MV-4-11 (cell line): ENCODE results near the gene SLC35G4.
"Not testable (repeated sequence)": the region's sequence is repeated elsewhere in the genome, so short reads cannot be mapped to it uniquely, and the experiment has no call there.

ENCODE experiments used
- DNase-seq: peaks from one replicate; lab custom pipeline; 2025; lab: John Stamatoyannopoulos, UW

The SLC35G4 gene

GRCh38 chr18:11609488-11609887 lies at the start of gene SLC35G4:
Gene SLC35G4, plus strand, starts transcription at chr18:11609596. Its CDS starts 0 bp downstream, at chr18:11609596.
- not testable (repeated sequence) for DNase-seq

GRCh38 chr18:11561293-11561692 lies 48.1 kb upstream of the SLC35G4 start:
- DNase-seq: no peak

- DNase-seq: no peak
Measured at GRCh38 chr18:11565716-11566115, 43.7 kb upstream of the SLC35G4 start.

- no peak for DNase-seq
Measured at GRCh38 chr18:11566236-11566965, 43.0 kb upstream of the SLC35G4 start.

GRCh38 chr18:11567396-11567795 lies 42.0 kb upstream of the SLC35G4 start:
- no peak for DNase-seq

- no peak for DNase-seq
Measured at GRCh38 chr18:11570073-11570588, 39.3 kb upstream of the SLC35G4 start.

GRCh38 chr18:11570769-11571412 lies 38.5 kb upstream of the SLC35G4 start:
- no peak for DNase-seq

GRCh38 chr18:11572201-11572600 lies 37.2 kb upstream of the SLC35G4 start:
- no peak for DNase-seq

GRCh38 chr18:11574545-11574944 lies 34.9 kb upstream of the SLC35G4 start:
- DNase-seq: no peak

- no peak for DNase-seq
Measured at GRCh38 chr18:11577271-11578112, 31.9 kb upstream of the SLC35G4 start.

GRCh38 chr18:11578799-11579198 lies 30.6 kb upstream of the SLC35G4 start:
- no peak for DNase-seq

- DNase-seq: no peak
Measured at GRCh38 chr18:11579916-11580315, 29.5 kb upstream of the SLC35G4 start.

- no peak for DNase-seq
Measured at GRCh38 chr18:11581286-11581685, 28.1 kb upstream of the SLC35G4 start.

GRCh38 chr18:11585596-11585995 lies 23.8 kb upstream of the SLC35G4 start:
- DNase-seq: no peak

GRCh38 chr18:11586896-11587295 lies 22.5 kb upstream of the SLC35G4 start:
- DNase-seq: no peak

- DNase-seq: no peak
Measured at GRCh38 chr18:11587432-11587831, 22.0 kb upstream of the SLC35G4 start.

GRCh38 chr18:11587846-11588245 lies 21.6 kb upstream of the SLC35G4 start:
- DNase-seq: no peak

GRCh38 chr18:11591957-11592356 lies 17.4 kb upstream of the SLC35G4 start:
- DNase-seq: no peak

- no peak for DNase-seq
Measured at GRCh38 chr18:11600321-11600720, 9.1 kb upstream of the SLC35G4 start.

- no peak for DNase-seq
Measured at GRCh38 chr18:11607906-11608305, 1.5 kb upstream of the SLC35G4 start.

GRCh38 chr18:11608618-11609017 lies 778 bp upstream of the SLC35G4 start:
- DNase-seq: not testable (repeated sequence)

- not testable (repeated sequence) for DNase-seq
Measured at GRCh38 chr18:11613073-11613472, 3.7 kb downstream of the SLC35G4 start.
